G401.6 (cell line): ENCODE measurements around the gene AURKAIP1.

Experiments used
- FAIRE-seq: peaks from 2 replicates; lab custom pipeline; 2012; peaks lifted over from hg19 to GRCh38; lab: Jason Lieb, UNC

AURKAIP1 gene

GRCh38 chr1:1359664-1360468 lies 15.1 kb downstream of the AURKAIP1 start:
- no peak for FAIRE-seq

GRCh38 chr1:1359308-1359663 lies 15.7 kb downstream of the AURKAIP1 start:
- no peak for FAIRE-seq

- no peak for FAIRE-seq
These were observed 16.4 kb downstream of the AURKAIP1 start, which contains the start of gene MXRA8 for GRCh38 chr1:1358433-1359271. Gene MXRA8 (minus strand): TSS chr1:1358555. CDS start chr1:1358504, 51 bp downstream.

- FAIRE-seq = no peak
These were observed 17.1 kb downstream of the AURKAIP1 start for GRCh38 chr1:1357871-1358432.

- no peak for FAIRE-seq
These were observed 18.1 kb downstream of the AURKAIP1 start for GRCh38 chr1:1356796-1357401.

GRCh38 chr1:1356166-1356795 lies 18.7 kb downstream of the AURKAIP1 start:
- FAIRE-seq = no peak

- no peak for FAIRE-seq
These were observed 19.6 kb downstream of the AURKAIP1 start for GRCh38 chr1:1355416-1355815.

GRCh38 chr1:1354271-1355247 lies 20.4 kb downstream of the AURKAIP1 start:
- FAIRE-seq = no peak

GRCh38 chr1:1353389-1354151 lies 21.4 kb downstream of the AURKAIP1 start:
- no peak for FAIRE-seq

GRCh38 chr1:1352786-1353388 lies 22.1 kb downstream of the AURKAIP1 start:
- FAIRE-seq = no peak

GRCh38 chr1:1351511-1352427 lies 23.2 kb downstream of the AURKAIP1 start:
- no peak for FAIRE-seq

- no peak for FAIRE-seq
These were observed 25.6 kb downstream of the AURKAIP1 start, which contains the start of gene DVL1 for GRCh38 chr1:1349256-1350012. Gene DVL1 (minus strand): TSS chr1:1349418. CDS start chr1:1349065, 353 bp downstream.

- FAIRE-seq = no peak
These were observed 26.4 kb downstream of the AURKAIP1 start for GRCh38 chr1:1348420-1349255.

GRCh38 chr1:1347663-1348419 lies 27.2 kb downstream of the AURKAIP1 start:
- FAIRE-seq = no peak

- no peak for FAIRE-seq
These were observed 27.9 kb downstream of the AURKAIP1 start for GRCh38 chr1:1347026-1347595.

GRCh38 chr1:1346501-1346890 lies 28.5 kb downstream of the AURKAIP1 start:
- FAIRE-seq = no peak
